Mesenteric fat pad (tissue), 1 donor: ENCODE measurements around the gene FGD2. TPM values are rescaled to one million over a fixed set of nuclear protein-coding genes. Genes with fewer than 3 reads are reported as not detected.
A peak's percentile ranks its signal among the peaks of the same experiment; 100 is the strongest.
"Not testable (repeated sequence)": the region's sequence is repeated elsewhere in the genome, so short reads cannot be mapped to it uniquely, and the experiment has no call there.

Source experiments
- DNase-seq: peaks from one replicate; pipeline ENCODE4 v3.0.0-alpha.2; 2020; ENCODE audit warnings: low spot score
- total RNA-seq: library from RNA; stranded (reverse); fragmentation: NEBNext Ultra II Directional; extraction: Animal tissue kit (Norgen Biotek cat#: 25700); gene quantifications from one replicate; pipeline ENCODE4 v1.2.1, GENCODE V29; 2021
- donor health status: DM: yes; HTN: yes; CAD: no.

FGD2 gene
- total RNA-seq, 1 donor from 2014 or later: 32.6 TPM

GRCh38 chr6:37033819-37034795, 28.7 kb downstream of the FGD2 start:
- DNase-seq: no peak

DNA sequence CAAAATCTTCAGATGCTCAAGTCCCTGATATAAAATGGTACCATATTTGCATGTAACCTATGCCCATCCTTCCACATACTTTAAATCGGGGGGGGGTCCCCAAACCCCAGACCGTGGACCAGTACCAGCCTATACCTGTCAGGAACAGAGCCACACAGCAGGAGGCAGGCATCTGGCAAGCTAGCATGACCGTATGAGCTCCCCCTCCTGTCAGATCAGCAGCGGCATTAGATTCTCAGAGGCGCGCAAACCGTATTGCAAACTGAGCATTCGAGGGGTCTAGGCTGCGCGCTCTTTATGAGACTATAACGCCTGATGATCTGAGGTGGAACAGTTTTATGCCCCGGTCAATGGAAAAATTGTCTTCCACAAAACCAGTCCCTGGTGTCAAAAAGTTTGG, 30.7 kb downstream of the FGD2 start:
- DNase-seq: no peak

DNA sequence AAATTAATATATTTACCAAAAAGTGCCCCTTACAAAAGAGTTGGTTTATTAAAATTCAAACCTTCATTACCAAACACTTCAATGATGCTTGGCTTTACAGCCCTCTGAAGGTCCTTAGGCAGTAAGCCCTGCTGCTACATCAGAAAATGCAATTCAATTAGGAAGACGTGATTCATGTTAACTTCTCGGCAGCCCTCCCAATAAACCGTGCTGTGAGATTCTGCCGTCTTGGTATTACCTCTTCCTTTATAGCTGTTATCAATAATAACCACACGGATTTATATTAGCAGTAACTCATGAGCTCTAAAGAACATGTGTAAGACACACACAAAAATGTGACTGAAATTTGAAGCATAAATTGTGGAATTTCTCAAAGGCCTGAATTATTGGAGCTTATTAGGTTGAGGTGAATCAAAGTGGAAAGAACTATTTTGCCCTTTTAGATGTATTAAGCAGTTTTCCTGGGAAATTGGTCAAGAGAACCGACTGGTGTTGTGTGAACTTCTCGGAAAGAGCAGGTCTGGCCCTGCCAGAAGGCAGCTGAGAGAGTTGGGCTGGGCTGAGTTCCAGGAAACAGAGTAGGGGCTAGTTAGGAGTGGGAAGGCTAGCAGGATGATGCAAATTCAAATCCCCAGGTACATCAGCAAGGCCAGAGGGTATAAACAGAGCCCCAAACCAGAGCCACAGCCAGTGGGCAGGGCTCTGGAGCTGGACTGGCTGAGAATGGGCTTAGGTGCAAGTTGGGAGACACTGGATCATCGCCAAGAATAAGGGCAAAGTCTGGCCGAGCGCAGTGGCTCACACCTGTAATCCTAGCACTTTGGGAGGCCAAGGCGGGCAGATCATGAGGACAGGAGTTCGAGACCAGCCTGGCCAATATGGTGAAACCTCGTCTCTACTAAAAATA, 33.1 kb downstream of the FGD2 start:
- DNase-seq: no peak

DNA sequence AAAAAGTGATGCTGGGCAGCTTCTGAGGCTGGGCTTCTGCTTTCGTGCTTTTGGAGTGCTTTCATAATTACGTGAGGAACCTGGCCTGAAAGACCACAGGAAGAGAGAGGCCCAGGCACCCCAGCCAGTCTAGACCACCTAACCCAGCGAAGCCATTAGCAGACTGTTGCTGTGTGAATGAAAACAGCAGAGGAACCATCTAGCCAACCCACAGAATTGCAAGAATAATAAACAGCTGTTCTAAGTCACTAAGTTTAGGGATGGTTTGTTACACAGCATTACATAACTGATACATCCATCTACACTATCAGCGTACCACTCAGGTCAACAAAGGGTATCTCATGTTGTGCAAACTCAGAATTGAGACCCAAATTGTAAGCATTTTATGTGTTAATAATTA, 34.5 kb downstream of the FGD2 start:
- DNase-seq: no peak

GRCh38 chr6:37041521-37041920, 36.1 kb downstream of the FGD2 start:
- DNase-seq: no peak

DNA sequence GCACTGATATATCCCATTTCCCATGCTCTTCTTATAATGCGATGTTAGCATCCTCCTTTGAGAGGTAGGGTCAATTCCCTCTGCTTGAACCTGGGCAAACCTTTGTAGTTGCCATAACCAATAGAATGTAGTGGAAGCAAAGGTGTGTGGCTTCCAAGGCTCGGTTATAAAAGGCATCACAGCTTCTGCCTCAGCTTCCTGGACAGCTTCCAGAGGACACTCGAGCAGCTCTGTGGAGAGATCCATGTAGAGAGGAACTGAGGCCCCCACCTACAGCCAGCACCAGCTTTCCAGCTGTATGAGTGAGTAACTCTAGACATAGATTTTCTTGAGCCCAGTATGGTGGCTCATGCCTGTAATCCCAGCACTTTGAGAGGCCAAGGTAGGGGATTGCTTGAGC, 36.7 kb downstream of the FGD2 start:
- DNase-seq: no peak

DNA sequence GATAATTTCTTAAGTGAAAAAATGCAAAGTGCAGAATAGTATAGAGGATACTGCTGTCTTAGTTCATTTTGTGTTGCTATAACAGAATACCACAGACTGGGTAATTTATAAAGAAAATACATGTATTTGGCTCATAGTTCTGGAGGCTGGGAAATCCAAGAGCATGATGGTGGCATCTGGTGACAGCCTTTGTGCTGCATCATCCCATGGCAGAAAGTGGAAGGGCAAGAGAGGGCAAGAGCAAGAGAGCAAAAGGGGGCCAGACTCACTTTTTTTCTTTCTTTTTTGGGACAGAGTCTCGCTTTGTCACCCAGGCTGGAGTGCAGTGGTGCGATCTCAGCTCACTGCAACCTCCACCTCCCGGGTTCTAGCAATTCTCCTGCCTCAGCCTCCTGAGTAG, 37.6 kb downstream of the FGD2 start:
- not testable (repeated sequence) for DNase-seq

GRCh38 chr6:37047346-37047688, 41.9 kb downstream of the FGD2 start:
- no peak for DNase-seq

GRCh38 chr6:37047689-37048402, 42.4 kb downstream of the FGD2 start:
- no peak for DNase-seq

DNA sequence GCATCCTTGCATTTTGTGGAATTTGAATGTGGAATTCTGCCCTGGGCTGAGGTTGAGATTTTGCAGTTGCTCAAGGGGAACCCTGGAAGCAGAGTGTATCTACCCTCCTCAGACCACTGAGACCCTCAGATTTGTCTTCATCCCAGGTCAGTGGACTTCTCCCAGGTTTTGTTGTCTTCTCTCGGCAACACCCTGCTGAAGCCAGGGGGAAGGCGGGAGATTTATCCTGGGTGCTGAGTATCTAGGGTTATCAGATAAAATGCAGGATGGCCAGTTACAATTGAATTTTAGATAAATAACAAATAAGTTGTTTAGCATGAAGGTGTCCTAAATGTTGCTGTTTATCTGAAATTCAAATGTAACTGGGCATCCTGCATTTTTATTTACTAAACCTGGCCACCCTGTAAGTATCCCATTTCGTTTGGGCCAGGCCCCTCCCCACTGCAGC, 43.0 kb downstream of the FGD2 start:
- no peak for DNase-seq

- DNase-seq: no peak
Observed at GRCh38 chr6:37048851-37049757, 43.6 kb downstream of the FGD2 start.

- DNase-seq: no peak
Observed at GRCh38 chr6:37049758-37050044, 44.2 kb downstream of the FGD2 start.

GRCh38 chr6:37050045-37050853, 44.8 kb downstream of the FGD2 start:
- DNase-seq: no peak

DNA sequence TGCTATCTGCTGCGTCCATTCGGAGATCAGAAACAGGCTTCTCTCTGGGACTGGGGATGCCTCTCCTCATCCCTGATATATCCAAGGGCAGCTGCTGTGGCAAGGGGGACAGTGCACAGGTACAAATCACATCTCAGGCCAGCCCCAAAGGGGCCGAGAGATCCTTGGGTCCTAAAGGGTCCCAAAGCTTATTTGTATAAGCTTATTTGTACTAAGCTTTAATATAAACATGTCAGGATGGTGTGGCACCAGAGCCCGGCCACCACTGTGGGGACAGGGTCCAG, 45.3 kb downstream of the FGD2 start:
- no peak for DNase-seq

DNA sequence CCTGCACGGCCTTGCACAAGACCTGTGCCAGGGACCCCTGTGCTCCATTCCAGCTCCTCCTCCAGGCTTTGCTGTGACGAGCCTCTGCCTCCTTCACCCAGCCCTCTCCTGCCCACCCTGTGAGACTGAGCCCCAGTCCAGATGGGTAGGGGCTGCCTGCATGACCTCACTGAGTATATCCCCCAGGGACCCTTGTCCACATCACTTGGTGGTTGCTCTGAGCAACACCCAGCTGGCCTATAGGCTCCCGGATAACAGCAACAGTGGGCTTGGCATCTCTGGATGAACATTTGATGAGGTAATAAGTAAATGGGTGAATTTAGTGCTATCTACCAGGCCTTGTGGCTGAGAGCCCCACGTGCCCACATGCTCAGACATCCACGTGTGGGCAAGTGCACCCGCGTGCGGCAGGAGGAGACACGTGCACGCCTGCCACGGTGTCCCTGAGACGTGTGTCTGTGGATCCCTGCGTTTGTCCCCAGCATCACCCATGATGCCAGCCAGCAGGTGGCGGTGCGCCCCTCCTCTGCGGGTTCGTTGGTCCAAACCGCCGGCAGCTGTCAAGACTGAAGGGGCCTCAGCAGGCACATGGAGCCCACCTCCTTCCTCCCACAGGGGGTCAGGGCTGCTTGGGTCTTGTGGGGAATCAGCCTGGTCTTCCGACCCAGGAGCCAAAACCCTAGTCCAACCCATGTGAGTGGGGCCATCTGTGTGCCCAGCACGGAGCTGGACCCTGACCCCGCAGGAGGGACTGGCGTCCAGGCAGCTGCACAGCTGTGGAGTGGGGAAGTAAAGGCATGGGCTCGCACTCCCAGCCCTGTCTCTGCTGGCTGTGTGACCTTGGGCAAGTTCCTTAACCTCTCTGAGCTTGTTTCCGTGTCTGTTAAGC, 45.9 kb downstream of the FGD2 start:
- peak; percentile 96 for DNase-seq

- no peak for DNase-seq
Observed at GRCh38 chr6:37052027-37052628, 46.7 kb downstream of the FGD2 start.

DNA sequence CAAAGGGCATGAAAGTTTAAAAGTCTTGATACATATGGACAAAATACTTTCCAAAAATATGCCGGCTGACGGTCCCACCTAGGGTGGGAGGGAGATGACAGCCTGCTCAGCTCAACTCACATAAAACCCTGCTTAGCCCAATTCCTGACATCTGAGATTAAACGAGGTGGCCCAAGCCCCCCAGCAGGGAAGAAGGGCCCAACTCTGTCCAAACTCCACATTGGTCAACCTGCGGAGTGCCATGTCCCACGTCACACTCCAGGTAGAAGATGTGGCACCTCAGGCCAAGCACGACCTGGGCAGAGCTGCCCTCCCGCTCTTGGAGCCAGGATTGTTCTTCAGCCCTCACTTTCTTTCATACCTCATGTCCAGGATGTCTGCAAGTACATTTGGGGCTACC, 48.2 kb downstream of the FGD2 start:
- no peak for DNase-seq

DNA sequence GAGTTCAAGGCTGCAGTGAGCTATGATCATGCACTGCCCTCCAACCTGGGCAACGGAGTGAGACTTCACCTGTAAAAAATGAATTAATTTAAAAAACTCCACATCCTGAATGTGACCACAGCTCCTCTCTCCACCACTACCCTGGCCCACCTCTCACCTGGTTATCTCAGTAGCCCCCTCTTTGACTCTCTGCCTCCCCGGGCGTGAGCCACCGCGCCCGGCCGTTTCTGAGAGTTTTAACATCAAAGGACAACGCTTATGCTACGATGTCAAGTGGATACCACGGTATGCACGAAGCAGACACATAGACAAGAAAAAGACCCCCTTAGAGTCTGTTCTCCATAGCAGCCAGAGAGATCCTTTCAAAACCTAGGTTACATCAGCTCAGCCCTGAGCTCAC, 48.7 kb downstream of the FGD2 start:
- DNase-seq: no peak

DNA sequence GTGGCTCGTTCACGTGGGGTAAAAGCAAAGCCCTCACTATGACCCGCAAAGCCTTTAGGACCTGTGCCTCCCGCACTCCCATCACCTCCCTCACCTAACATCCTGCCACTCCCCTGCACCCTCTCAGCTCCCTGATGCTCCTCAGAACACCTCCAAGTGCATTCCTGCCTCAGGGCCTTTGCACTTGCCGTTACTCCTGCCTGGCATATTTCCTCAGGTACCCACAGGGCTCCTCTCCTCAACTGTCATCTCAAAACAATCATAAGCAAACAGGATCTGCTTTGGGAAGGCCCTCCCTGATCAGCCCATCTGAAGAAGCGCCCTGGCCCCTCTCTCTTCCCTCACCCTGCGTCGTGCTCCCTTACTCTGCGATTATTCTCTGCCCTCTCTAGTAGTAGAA, 49.1 kb downstream of the FGD2 start:
- no peak for DNase-seq
